Liver (tissue), 9 donors: Measurements from ENCODE around the gene DTD1. TPM values are rescaled to one million over a fixed set of nuclear protein-coding genes. Genes with fewer than 3 reads are reported as not detected.

Experiments used
- DNase-seq: peaks from one replicate; pipeline ENCODE4 v3.0.0-alpha.2; 2017; ENCODE audit warnings: low spot score
- H3K27ac ChIP-seq, 2 donors: one replicate each; pipeline ENCODE4 v1.7.0; 2013; ENCODE audit warnings: inconsistent platforms in 2 of 2, low read length in 2 of 2, control low read depth in 1 of 2, low read depth in 1 of 2, mild to moderate bottlenecking in 1 of 2
- H3K27me3 ChIP-seq, 4 donors: one replicate each; pipeline versions ENCODE4 v1.6.1 to v1.7.0; 2013; ENCODE audit warnings: low read length in 3 of 4, inconsistent platforms in 1 of 4, mild to moderate bottlenecking in 1 of 4, moderate library complexity in 1 of 4; ENCODE audit not compliant: control insufficient read depth in 4 of 4, insufficient read depth in 4 of 4
- H3K36me3 ChIP-seq, 4 donors: one replicate each; pipeline versions ENCODE4 v1.6.1 to v1.7.0; 2013; ENCODE audit warnings: low read length in 3 of 4, mild to moderate bottlenecking in 3 of 4, low read depth in 1 of 4, moderate library complexity in 1 of 4; ENCODE audit not compliant: control insufficient read depth in 4 of 4, insufficient read depth in 3 of 4
- H3K4me1 ChIP-seq, 4 donors: one replicate each; pipeline versions ENCODE4 v1.6.1 to v1.7.0; 2013; ENCODE audit warnings: low read length in 3 of 4, mild to moderate bottlenecking in 3 of 4, moderate library complexity in 1 of 4; ENCODE audit not compliant: control insufficient read depth in 4 of 4, insufficient read depth in 4 of 4
- H3K4me3 ChIP-seq, 3 donors: one replicate each; pipeline versions ENCODE4 v1.6.1 to v1.7.0; 2013; ENCODE audit warnings: low read length in 3 of 3, control low read depth in 1 of 3, low read depth in 1 of 3, mild to moderate bottlenecking in 1 of 3
- H3K9ac ChIP-seq, 2 donors: one replicate each; pipeline ENCODE4 v1.7.0; 2013; ENCODE audit warnings: low read length in 2 of 2, mild to moderate bottlenecking in 2 of 2, moderate library complexity in 2 of 2, control low read depth in 1 of 2, low read depth in 1 of 2
- H3K9me3 ChIP-seq, 4 donors: one replicate each; pipeline versions ENCODE4 v1.6.1 to v1.7.0; 2013; ENCODE audit warnings: low read length in 3 of 4; ENCODE audit not compliant: control insufficient read depth in 4 of 4
- ATF3 ChIP-seq: IDR thresholded peaks from 2 replicates; pipeline ENCODE4 v1.6.1; 2016; ENCODE audit warnings: antibody characterized with exemption
- CTCF ChIP-seq: fragments of 150-350 bp; IDR thresholded peaks from 2 replicates; pipeline ENCODE4 v1.5.1; 2017; ENCODE audit warnings: improper control_type of control experiment, low read depth, low read length; ENCODE audit not compliant: missing input control
- EGR1 ChIP-seq, 2 donors: IDR thresholded peaks; 2 replicates each; pipeline ENCODE4 v1.6.1; 2016 to 2018; ENCODE audit warnings: antibody characterized with exemption in 2 of 2, low read depth in 2 of 2
- FOXA2 ChIP-seq: IDR thresholded peaks from 2 replicates; pipeline ENCODE4 v1.6.1; 2016; ENCODE audit warnings: antibody characterized with exemption
- GABPA ChIP-seq, 2 donors: IDR thresholded peaks in 1 of 2; conservative IDR thresholded peaks in 1 of 2; 2 replicates each; pipeline ENCODE4 v1.6.1; 2016; ENCODE audit warnings: antibody characterized with exemption in 2 of 2, mild to moderate bottlenecking in 1 of 2, moderate library complexity in 1 of 2
- HNF4A ChIP-seq, 2 donors: conservative IDR thresholded peaks; 2 replicates each; pipeline ENCODE4 v1.6.1; 2016; ENCODE audit warnings: antibody characterized with exemption in 2 of 2, mild to moderate bottlenecking in 2 of 2
- HNF4G ChIP-seq: IDR thresholded peaks from 2 replicates; pipeline ENCODE4 v1.6.1; 2016; ENCODE audit warnings: antibody characterized with exemption
- JUND ChIP-seq, 2 donors: IDR thresholded peaks; 2 replicates each; pipeline ENCODE4 v1.6.1; 2016; ENCODE audit warnings: antibody characterized with exemption in 2 of 2
- MAX ChIP-seq: IDR thresholded peaks from 2 replicates; pipeline ENCODE4 v1.6.1; 2016; ENCODE audit warnings: antibody characterized with exemption
- NR2F2 ChIP-seq: IDR thresholded peaks from 2 replicates; pipeline ENCODE4 v1.6.1; 2016; ENCODE audit warnings: antibody characterized with exemption
- REST ChIP-seq: IDR thresholded peaks from 2 replicates; pipeline ENCODE4 v1.6.1; 2016; ENCODE audit warnings: antibody characterized with exemption, mild to moderate bottlenecking
- RXRA ChIP-seq, 2 donors: IDR thresholded peaks; 2 replicates each; pipeline ENCODE4 v1.6.1; 2017 to 2018; ENCODE audit warnings: antibody characterized with exemption in 2 of 2, mild to moderate bottlenecking in 1 of 2
- SP1 ChIP-seq: IDR thresholded peaks from 2 replicates; pipeline ENCODE4 v1.6.1; 2018; ENCODE audit warnings: antibody characterized with exemption, mild to moderate bottlenecking
- YY1 ChIP-seq: IDR thresholded peaks from 2 replicates; pipeline ENCODE4 v1.6.1; 2016; ENCODE audit warnings: antibody characterized with exemption, mild to moderate bottlenecking
- ZBTB33 ChIP-seq: IDR thresholded peaks from 2 replicates; pipeline ENCODE4 v1.6.1; 2016; ENCODE audit warnings: antibody characterized with exemption
- whole genome bisulfite sequencing: extraction: QIAGEN DNeasy Blood & Tissue Kit; methylation state at CpG from one replicate; pipeline ENCODE4 v1.1.7; 2013; 5-methylcytosine and 5-hydroxymethylcytosine counted together
- polyA plus RNA-seq, 2 donors: library from polyadenylated mRNA; stranded (reverse) in 1 of 2; unstranded in 1 of 2; fragments of 200-250 nt in 1 of 2; fragments of >200 nt in 1 of 2; fragmentation: Nextera tagmentation in 1 of 2; extraction: Ambion mirVana in 1 of 2; gene quantifications; one replicate each; pipeline versions ENCODE4 v1.2.1 to v1.2.3, GENCODE V29; 2013 to 2015
- total RNA-seq, 2 donors: library from RNA; depleted of rRNA; stranded (reverse); fragments of >200 nt; gene quantifications; one replicate each; pipeline ENCODE4 v1.2.3, GENCODE V29; 2014
- donor health status: healthy.
- donor health status: healthy.
- donor health status: healthy.
- donor health status: healthy.
- donor health status: healthy.

DTD1 gene
- total and polyA plus RNA-seq, 4 donors, result 7.8 to 11.3 (median 10.1) TPM

- TF ChIP-seq MAX (no peak), HNF4A (conservative IDR thresholded peaks at IDR 0.05) (no peak), JUND (IDR thresholded peaks at IDR 0.05) (no peak), NR2F2 (no peak), YY1 (no peak), RXRA (IDR thresholded peaks at IDR 0.05) (no peak), CTCF (no peak), SP1 (no peak), ATF3 (no peak), GABPA (IDR thresholded peaks at IDR 0.05 in 1 of 2, conservative IDR thresholded peaks at IDR 0.05 in 1 of 2) (no peak), REST (no peak)
- Histone ChIP-seq H3K4me1 (no peaks in the 10 kb centered on the region), H3K9ac (no peak overlapping the region), H3K9me3 (no peaks in the 10 kb centered on the region), H3K27me3 (no peaks in the 10 kb centered on the region), H3K27ac (no peak overlapping the region), H3K4me3 (no peak overlapping the region), H3K36me3 (no peaks in the 10 kb centered on the region)
- DNase-seq, result no peak
- WGBS, result 94% methylated on average over 6 of the region's 6 CpGs
These were observed 141.5 kb downstream of the DTD1 start for GRCh38 chr20:18729231-18729825.

GRCh38 chr20:18731940-18732339 lies 144.1 kb downstream of the DTD1 start:
- Histone ChIP-seq H3K36me3 (no peaks in the 10 kb centered on the region), H3K27me3 (no peaks in the 10 kb centered on the region), H3K9me3 (no peaks in the 10 kb centered on the region), H3K27ac (no peak overlapping the region), H3K9ac (no peak overlapping the region), H3K4me3 (no peak overlapping the region), H3K4me1 (no peaks in the 10 kb centered on the region)
- no peak for DNase-seq
- WGBS, result 97% methylated on average over 1 of the region's 1 CpG
- TF ChIP-seq GABPA (IDR thresholded peaks at IDR 0.05 in 1 of 2, conservative IDR thresholded peaks at IDR 0.05 in 1 of 2) (no peak), SP1 (no peak), MAX (no peak), RXRA (IDR thresholded peaks at IDR 0.05) (no peak), JUND (IDR thresholded peaks at IDR 0.05) (no peak), HNF4G (no peak), EGR1 (IDR thresholded peaks at IDR 0.05; ENCODE audit: low read depth in 2 of 2) (no peak), REST (no peak), ZBTB33 (no peak), FOXA2 (no peak), CTCF (no peak), YY1 (no peak)
